WTC11 (cell line): ENCODE measurements around the gene EMC9. TPM values are rescaled to one million over a fixed set of nuclear protein-coding genes. Genes with fewer than 3 reads are reported as not detected.

Experiments used
- ARID4B ChIP-seq: sonication (generic); formaldehyde crosslinking; IDR thresholded peaks from 2 replicates; pipeline ENCODE4 v1.8.0; 2023; ENCODE audit warnings: missing genetic modification reagents, mild to moderate bottlenecking, borderline replicate concordance
- ATF1 ChIP-seq: sonication (generic); formaldehyde crosslinking; IDR thresholded peaks from 2 replicates; pipeline ENCODE4 v1.8.1; 2023; ENCODE audit warnings: mild to moderate bottlenecking, moderate library complexity, missing genetic modification reagents
- CBFB ChIP-seq: sonication (generic); formaldehyde crosslinking; IDR thresholded peaks from 2 replicates; pipeline ENCODE4 v1.8.1; 2022; ENCODE audit warnings: mild to moderate bottlenecking, low read depth, missing genetic modification reagents
- CDX4 ChIP-seq: fragments of 250-450 bp; sonication (Bioruptor Pico); IDR thresholded peaks from 2 replicates; pipeline ENCODE4 v1.9.0; 2021; ENCODE audit warnings: moderate library complexity, mild to moderate bottlenecking, inconsistent platforms, borderline replicate concordance
- CREB1 ChIP-seq: sonication (generic); formaldehyde crosslinking; IDR thresholded peaks from 2 replicates; pipeline ENCODE4 v1.8.0; 2023; ENCODE audit warnings: mild to moderate bottlenecking, missing genetic modification reagents
- EMX1 ChIP-seq: fragments of 250-450 bp; sonication (Bioruptor Pico); IDR thresholded peaks from 2 replicates; pipeline ENCODE4 v1.8.0; 2021; ENCODE audit warnings: mild to moderate bottlenecking
- GRHL2 ChIP-seq: fragments of 250-450 bp; sonication (Bioruptor Pico); IDR thresholded peaks from 2 replicates; pipeline ENCODE4 v1.8.0; 2022; ENCODE audit warnings: mild to moderate bottlenecking, moderate library complexity; ENCODE audit not compliant: insufficient replicate concordance, severe bottlenecking
- GTF2I ChIP-seq: fragments of 250-450 bp; sonication (Bioruptor Pico); conservative IDR thresholded peaks from 2 replicates; pipeline ENCODE4 v1.4.0; 2021; ENCODE audit warnings: mild to moderate bottlenecking
- HMGA2 ChIP-seq: fragments of 250-450 bp; sonication (Bioruptor Pico); IDR thresholded peaks from 2 replicates; pipeline ENCODE4 v1.4.0; 2021; ENCODE audit warnings: mild to moderate bottlenecking, moderate library complexity
- MXD4 ChIP-seq: fragments of 250-450 bp; sonication (Bioruptor Pico); IDR thresholded peaks from 2 replicates; pipeline ENCODE4 v1.8.0; 2021; ENCODE audit warnings: mild to moderate bottlenecking, moderate library complexity, borderline replicate concordance
- NFYB ChIP-seq: sonication (generic); formaldehyde crosslinking; conservative IDR thresholded peaks from 2 replicates; pipeline ENCODE4 v1.8.0; 2022; ENCODE audit warnings: low read depth, missing genetic modification reagents
- NR1H2 ChIP-seq: sonication (generic); formaldehyde crosslinking; IDR thresholded peaks from 2 replicates; pipeline ENCODE4 v1.9.0; 2021; ENCODE audit warnings: mild to moderate bottlenecking, moderate library complexity, missing genetic modification reagents
- NR3C1 ChIP-seq: sonication (generic); formaldehyde crosslinking; conservative IDR thresholded peaks from 2 replicates; pipeline ENCODE4 v1.8.1; 2023; ENCODE audit warnings: low read depth, mild to moderate bottlenecking, missing genetic modification reagents
- RORB ChIP-seq: fragments of 250-450 bp; sonication (Bioruptor Pico); IDR thresholded peaks from 2 replicates; pipeline ENCODE4 v1.9.0; 2021; ENCODE audit warnings: mild to moderate bottlenecking
- SMAD3 ChIP-seq: sonication (generic); formaldehyde crosslinking; IDR thresholded peaks from 2 replicates; pipeline ENCODE4 v1.8.0; 2022; ENCODE audit warnings: missing genetic modification reagents, mild to moderate bottlenecking, borderline replicate concordance
- SOX15 ChIP-seq: fragments of 250-450 bp; sonication (Bioruptor Pico); IDR thresholded peaks from 2 replicates; pipeline ENCODE4 v1.9.0; 2021; ENCODE audit warnings: mild to moderate bottlenecking
- USF1 ChIP-seq: sonication (generic); formaldehyde crosslinking; IDR thresholded peaks from 2 replicates; pipeline ENCODE4 v1.8.0; 2022; ENCODE audit warnings: mild to moderate bottlenecking, missing genetic modification reagents
- ZBTB43 ChIP-seq: sonication (generic); formaldehyde crosslinking; IDR thresholded peaks from 2 replicates; pipeline ENCODE4 v1.8.1; 2023; ENCODE audit warnings: mild to moderate bottlenecking, missing genetic modification reagents
- ZNF121 ChIP-seq: sonication (generic); formaldehyde crosslinking; IDR thresholded peaks from 2 replicates; pipeline ENCODE4 v1.8.0; 2023; ENCODE audit warnings: missing genetic modification reagents
- ZNF263 ChIP-seq: sonication (generic); formaldehyde crosslinking; IDR thresholded peaks from 2 replicates; pipeline ENCODE4 v1.8.1; 2022; ENCODE audit warnings: low read depth, mild to moderate bottlenecking, moderate library complexity, missing genetic modification reagents
- total RNA-seq: library from RNA; stranded (reverse); gene quantifications from 3 replicates; pipeline ENCODE4 v1.2.3, GENCODE V29; 2021
- TF ChIP-seq, protein P1 (sequence below): sonication (generic); formaldehyde crosslinking; IDR thresholded peaks from 2 replicates; pipeline ENCODE4 v1.8.0; 2022; ENCODE audit warnings: mild to moderate bottlenecking, missing genetic modification reagents
- TF ChIP-seq, protein P2 (sequence below): sonication (generic); formaldehyde crosslinking; IDR thresholded peaks from 2 replicates; pipeline ENCODE4 v1.8.1; 2022; ENCODE audit warnings: mild to moderate bottlenecking, moderate library complexity, missing genetic modification reagents
- TF ChIP-seq, protein P3 (sequence below): fragments of 250-450 bp; sonication (Bioruptor Pico); IDR thresholded peaks from 2 replicates; pipeline ENCODE4 v2.1.2; 2022; ENCODE audit warnings: mild to moderate bottlenecking, moderate library complexity

Gene EMC9
- total RNA-seq, 1 experiment from 2014 or later, result 44.4 TPM

DNA sequence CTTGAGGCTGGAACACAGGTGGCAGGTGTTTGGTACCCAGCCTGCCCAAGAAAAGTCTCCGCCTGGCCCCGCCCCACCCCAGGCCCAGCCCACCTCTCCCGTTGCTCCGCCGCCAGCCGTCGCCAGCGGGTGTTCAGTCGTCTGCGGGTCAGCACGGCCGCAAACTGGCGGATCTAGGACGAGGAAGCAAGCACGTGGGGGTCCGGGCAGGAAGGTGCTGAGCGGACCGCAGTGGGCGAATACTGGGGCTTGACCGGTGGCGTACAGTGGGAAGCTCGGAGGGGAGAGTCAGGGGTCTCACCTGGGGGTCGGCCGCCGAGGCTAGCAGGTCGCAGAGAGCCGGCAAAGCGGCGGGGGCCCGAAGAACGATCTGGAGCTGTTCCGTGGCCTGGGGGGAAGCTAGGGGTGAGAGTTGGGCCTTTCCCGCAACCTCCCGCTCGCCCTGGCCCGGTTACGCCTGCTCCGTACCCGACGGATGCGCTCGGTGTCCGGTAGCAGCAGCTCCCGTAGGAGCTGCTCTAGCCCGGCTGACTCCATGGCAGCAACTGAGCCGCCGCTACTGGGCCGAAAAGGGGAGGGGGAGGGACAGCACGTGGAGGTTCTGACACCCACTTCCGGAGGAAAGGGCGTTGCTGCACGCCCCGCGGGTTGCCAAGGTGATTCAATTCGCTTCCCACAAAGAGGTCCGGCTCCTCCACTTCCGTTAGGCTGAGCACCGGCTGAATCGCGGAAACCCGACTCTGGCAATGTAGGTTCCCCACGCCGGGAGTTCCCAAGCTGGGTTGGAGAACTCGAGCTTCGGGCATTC is 47.1 kb upstream of the EMC9 start, which contains the start of gene IPO4 (continued):
- peak; percentile 71; the same call in 1 of the 2 replicates for TF ChIP-seq ARID4B (CRISPR knock-in tag)
- no peak for TF ChIP-seq EMX1
- no peak for TF ChIP-seq ZNF121
- TF ChIP-seq GTF2I (CRISPR knock-in tag), result no peak
- TF ChIP-seq ATF1 (CRISPR knock-in tag), result 0 out of 2 replicates have a peak, but pooled peaks have one; percentile 39
- no peak for TF ChIP-seq MXD4
- TF ChIP-seq, protein P1, sequence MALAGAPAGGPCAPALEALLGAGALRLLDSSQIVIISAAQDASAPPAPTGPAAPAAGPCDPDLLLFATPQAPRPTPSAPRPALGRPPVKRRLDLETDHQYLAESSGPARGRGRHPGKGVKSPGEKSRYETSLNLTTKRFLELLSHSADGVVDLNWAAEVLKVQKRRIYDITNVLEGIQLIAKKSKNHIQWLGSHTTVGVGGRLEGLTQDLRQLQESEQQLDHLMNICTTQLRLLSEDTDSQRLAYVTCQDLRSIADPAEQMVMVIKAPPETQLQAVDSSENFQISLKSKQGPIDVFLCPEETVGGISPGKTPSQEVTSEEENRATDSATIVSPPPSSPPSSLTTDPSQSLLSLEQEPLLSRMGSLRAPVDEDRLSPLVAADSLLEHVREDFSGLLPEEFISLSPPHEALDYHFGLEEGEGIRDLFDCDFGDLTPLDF (CRISPR knock-in tag), result no peak
- TF ChIP-seq RORB (CRISPR knock-in tag), result no peak
- TF ChIP-seq SOX15, result no peak
- peak; percentile 74; the same call in 1 of the 2 replicates for TF ChIP-seq NR1H2 (CRISPR knock-in tag)
- TF ChIP-seq CBFB (CRISPR knock-in tag), result peak; percentile 82; the same call in 1 of the 2 replicates
- TF ChIP-seq USF1, result peak; percentile 87
- TF ChIP-seq HMGA2 (CRISPR knock-in tag), result no peak
- TF ChIP-seq ZNF263, result no peak
- TF ChIP-seq, protein P2, sequence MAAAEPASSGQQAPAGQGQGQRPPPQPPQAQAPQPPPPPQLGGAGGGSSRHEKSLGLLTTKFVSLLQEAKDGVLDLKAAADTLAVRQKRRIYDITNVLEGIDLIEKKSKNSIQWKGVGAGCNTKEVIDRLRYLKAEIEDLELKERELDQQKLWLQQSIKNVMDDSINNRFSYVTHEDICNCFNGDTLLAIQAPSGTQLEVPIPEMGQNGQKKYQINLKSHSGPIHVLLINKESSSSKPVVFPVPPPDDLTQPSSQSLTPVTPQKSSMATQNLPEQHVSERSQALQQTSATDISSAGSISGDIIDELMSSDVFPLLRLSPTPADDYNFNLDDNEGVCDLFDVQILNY, result peak; percentile 83; the same call in 1 of the 2 replicates
- TF ChIP-seq GRHL2 (CRISPR knock-in tag), result no peak
- TF ChIP-seq CDX4, result no peak
- peak; percentile 82; the same call in 1 of the 2 replicates for TF ChIP-seq SMAD3
- TF ChIP-seq ZBTB43 (CRISPR knock-in tag), result peak; percentile 69; the same call in 1 of the 2 replicates
- TF ChIP-seq, protein P3, sequence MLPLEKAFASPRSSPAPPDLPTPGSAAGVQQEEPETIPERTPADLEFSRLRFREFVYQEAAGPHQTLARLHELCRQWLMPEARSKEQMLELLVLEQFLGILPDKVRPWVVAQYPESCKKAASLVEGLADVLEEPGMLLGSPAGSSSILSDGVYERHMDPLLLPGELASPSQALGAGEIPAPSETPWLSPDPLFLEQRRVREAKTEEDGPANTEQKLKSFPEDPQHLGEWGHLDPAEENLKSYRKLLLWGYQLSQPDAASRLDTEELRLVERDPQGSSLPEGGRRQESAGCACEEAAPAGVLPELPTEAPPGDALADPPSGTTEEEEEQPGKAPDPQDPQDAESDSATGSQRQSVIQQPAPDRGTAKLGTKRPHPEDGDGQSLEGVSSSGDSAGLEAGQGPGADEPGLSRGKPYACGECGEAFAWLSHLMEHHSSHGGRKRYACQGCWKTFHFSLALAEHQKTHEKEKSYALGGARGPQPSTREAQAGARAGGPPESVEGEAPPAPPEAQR (CRISPR knock-in tag), result no peak
- TF ChIP-seq NR3C1 (CRISPR knock-in tag), result peak; percentile 87; the same call in 1 of the 2 replicates
- no peak for TF ChIP-seq CREB1
- no peak for TF ChIP-seq NFYB (CRISPR knock-in tag)
